ENCODE results near the gene RPA1.

The RPA1 gene

DNA sequence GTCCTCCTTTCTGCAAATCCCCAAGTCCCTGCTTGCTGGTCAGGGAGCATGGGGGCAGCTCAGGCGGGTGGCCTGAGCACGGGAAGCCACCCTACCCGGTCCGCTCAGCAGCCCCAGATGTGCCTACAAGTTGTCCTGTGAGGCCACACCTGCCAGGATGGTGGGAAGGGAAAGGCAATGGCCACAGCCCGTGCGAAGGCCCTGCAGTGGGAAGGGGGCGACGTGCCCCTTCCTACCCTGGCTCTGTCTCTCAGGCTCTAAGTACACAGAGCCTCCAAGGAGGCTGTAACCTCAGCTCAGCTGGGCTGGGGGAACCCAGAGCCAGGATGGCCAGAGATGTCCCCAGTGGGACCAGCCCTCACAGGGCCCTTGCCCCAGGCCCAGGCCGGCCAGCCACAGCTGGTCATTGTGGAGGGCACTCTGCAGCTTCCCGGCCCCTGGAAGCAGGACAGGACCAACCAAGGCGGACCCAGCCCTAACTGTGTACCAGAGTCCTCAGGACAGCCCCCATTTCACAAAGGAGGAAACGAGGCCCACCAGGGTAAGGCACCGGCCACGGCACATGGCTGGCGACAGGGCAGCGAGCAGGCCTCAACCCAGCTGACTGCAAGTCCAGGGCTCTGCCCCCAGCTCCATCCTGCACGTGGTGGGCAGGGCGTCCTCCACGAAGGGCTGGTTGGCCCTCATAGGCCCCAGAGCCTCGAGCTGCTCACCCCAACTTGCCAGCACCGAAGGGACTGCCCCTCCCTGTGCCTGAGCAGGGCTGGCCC, 113.0 kb downstream of the RPA1 start:
- DNase-seq (ENCODE audit: low spot score) = no peak

- no peak for DNase-seq (ENCODE audit: low spot score)
Measured at GRCh38 chr17:1943436-1943831, 113.6 kb downstream of the RPA1 start.

DNA sequence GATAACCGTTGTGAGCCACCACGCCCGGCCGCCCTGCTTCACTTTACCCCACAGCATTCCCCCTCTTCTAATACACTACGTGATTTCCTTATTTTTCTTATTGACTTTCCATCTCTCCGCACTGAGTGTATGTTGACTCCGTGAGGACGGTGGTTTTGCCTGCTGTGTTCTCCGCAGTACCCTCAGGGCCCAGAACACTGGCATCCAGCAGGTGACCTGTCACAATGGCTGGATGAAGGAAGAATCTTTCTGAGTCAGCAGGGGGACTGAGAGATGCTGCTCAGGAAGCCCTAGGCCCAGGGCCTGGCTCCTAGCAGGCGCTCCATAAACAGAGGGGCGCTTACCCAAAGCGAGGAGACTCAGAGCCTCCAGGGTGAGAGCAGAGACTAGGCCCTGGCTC, 115.8 kb downstream of the RPA1 start:
- no peak for DNase-seq (ENCODE audit: low spot score)

DNA sequence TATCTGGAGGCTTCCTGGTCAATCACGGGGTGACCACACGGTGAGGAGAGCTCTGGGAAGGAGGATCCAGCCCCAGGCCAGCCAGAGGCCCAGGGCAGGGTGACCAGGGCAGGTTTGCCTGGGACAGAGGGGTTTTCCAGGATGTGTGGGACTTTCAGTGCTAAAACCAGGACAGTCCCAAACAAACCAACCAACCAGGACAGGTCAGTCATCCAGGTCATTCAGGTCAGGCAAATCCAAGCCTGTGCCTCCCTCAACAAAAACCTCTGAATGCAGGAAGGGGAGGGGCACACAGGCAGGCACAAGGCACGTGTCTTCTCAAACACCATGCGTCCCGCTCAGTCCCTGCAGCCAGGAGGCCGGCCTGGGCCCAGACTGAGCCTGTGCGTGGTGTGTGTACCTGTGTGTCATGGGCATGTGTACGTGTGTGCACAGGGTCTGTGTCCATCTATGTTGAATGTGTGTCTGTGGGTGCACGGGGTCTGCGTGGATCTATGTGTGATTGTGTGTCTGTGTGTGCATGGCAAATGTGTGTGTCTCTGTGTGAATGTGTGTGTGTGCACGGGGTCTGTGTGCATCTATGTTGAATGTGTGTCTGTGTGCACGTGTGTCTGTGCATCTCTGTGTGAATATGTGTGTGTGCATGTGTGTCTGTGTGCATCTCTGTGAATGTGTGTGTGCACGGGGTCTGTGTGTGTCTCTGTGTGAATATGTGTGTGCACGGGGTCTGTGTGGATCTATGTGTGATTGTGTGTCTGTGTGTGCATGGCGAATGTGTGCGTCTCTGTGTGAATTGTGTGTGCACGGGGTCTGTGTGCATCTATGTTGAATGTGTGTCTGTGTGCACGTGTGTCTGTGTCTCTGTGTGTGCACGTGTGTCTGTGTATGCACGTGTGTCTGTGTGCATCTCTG, 116.5 kb downstream of the RPA1 start:
- DNase-seq (ENCODE audit: low spot score) = no peak

DNA sequence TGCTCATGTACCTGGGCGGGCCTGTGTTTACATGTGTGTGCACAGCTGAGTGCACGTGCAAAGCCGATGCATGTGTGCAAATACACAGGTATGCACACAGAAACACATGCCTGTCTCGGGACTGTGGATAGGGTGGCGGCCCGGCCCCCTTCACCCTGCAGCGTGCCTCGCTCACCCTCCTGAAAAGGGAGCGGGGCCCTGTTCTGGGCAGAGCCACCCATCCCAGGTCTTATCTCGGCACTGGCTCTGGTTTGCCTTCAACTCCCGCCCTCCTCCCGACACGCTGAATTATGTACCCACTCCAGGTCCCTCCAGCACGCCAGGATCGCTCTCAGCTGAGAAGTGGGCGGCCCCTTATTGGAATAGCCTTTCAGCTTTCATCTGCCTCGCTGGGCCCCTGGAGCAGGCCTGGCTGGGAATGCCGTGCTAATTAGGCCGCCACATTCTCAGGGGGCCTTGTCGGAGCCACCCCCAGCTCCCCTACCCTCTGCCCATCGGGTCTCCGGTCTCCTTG, 117.5 kb downstream of the RPA1 start:
- no peak for DNase-seq (ENCODE audit: low spot score)

DNA sequence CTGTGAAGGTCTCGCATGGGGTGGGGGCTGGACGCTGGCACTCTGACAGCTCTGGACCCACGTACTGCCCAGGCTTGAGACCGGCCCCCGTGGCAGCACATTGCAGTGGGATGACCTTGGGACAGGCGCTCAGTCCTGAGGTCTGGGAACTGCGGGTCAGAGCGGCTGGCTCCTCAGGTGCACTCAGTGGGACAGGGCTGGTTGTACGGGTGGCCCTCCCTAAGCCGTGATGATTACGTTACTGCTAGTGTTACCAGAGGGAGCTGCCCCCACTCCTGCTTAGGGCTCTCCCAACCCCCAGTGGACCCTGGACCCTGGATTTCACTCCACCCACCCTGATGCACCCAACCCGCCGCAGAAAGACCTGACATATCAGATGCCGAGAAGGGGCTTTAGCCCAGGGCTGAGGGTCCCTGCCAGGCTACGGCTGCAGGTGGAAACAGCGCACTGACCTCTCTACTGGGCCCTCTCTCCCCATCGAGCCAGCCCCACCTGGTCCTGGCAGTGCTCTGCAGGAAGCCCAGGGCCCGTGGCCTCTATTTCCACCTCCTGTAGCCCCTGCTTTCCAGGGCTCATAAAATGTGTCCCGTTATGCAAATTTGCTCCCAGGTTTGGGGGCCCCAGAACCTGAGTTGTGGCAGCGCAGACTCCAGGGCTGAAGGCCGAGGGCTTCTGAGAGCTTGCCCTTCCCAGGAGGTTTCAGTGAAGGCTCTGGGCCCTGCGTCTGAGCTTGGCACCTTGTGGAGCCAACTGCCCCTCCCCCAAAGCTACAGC, 118.1 kb downstream of the RPA1 start:
- no peak for DNase-seq (ENCODE audit: low spot score)

DNA sequence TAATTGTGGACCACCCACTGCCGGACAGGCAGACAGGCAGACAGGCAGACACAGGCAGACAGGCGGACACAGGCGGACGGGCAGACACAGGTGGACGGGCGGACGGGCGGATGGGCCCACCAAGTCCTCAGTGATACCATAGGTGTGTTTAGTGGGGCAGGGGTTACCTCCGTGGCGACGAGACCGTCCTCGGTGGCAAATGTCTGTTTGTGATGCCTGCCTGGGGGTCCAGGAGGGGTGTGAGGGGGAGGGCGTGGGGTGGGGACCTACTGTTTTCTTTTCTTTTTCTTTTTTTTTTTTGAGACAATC, 118.7 kb downstream of the RPA1 start:
- DNase-seq (ENCODE audit: low spot score) = no peak

Data from LoVo (cell line).